ENCODE results near the gene ECHS1. TPM values are rescaled to one million over a fixed set of nuclear protein-coding genes. Genes with fewer than 3 reads are reported as not detected.

Gene ECHS1
- total and polyA plus RNA-seq, 2 donors (not counting 1 experiment from before 2014, with no cell fraction given), result 19.3 to 29.5 TPM

- H3K9me3 ChIP-seq (ENCODE audit: control extremely low read depth in 1 of 3, control insufficient read depth in 2 of 3, insufficient read depth in 1 of 3, low read length in 2 of 3), result peaks cover 0 to 3% (median 0%) of the 10 kb centered on the region in 3 donors
- peaks cover 47% of the 10 kb centered on the region for H3K79me2 ChIP-seq (ENCODE audit: control insufficient read depth, insufficient read depth, low read length)
- H3K4me3 ChIP-seq (ENCODE audit: control extremely low read depth in 1 of 5, extremely low read depth in 1 of 5, insufficient read depth in 1 of 5, low read depth in 2 of 5, low read length in 4 of 5), result peak overlapping the region in 4 of 5 experiments; percentile 51 to 72 (median 66)
- intact Hi-C loops (cut with micrococcal nuclease), result loop anchor here (1.0 kb wide), 2 partner anchors 9 to 14 kb away; partner anchors contain the start of gene MTG1
- ChIA-PET CTCF (no interaction called here), POLR2A (interaction anchor here (0.5 to 1.5 kb wide), 3 partner anchors 9 to 236 kb away, joined by 3 to 7 read pairs (median 5); no protein-coding TSS in a partner anchor)
- peak overlapping the region; percentile 79 for H2AFZ ChIP-seq (ENCODE audit: insufficient read depth, low read depth, low read length, poor library complexity, severe bottlenecking)
- H3K4me2 ChIP-seq (replicated peaks; ENCODE audit: low read depth, low read length, poor library complexity, severe bottlenecking), result peak overlapping the region; percentile 95
- Mint-ChIP-seq H3K9me3 (ENCODE audit: insufficient read depth) (no peaks in the 10 kb centered on the region), H3K27ac (peak overlapping the region; percentile 83), H3K4me3 (peak overlapping the region; percentile 85), H3K27me3 (no peaks in the 10 kb centered on the region), H3K4me1 (peaks cover 38% of the 10 kb centered on the region)
- TF ChIP-seq CTCF (IDR thresholded peaks at IDR 0.05), result no peak
- no peak for TF ChIP-seq EZH2 (IDR thresholded peaks at IDR 0.05; ENCODE audit: borderline replicate concordance, insufficient read depth, low read depth, low read length, poor library complexity, severe bottlenecking)
- H4K20me1 ChIP-seq (ENCODE audit: control insufficient read depth, insufficient read depth, low read length, poor library complexity, severe bottlenecking), result peaks cover 33% of the 10 kb centered on the region
- peaks cover 29 to 35% of the 10 kb centered on the region in 2 donors for H3K4me1 ChIP-seq (ENCODE audit: control insufficient read depth in 2 of 2, insufficient read depth in 2 of 2, low read length in 2 of 2)
- H3K27me3 ChIP-seq (replicated peaks in 1 of 4; ENCODE audit: control extremely low read depth in 1 of 4, control insufficient read depth in 3 of 4, insufficient read depth in 4 of 4, low read length in 3 of 4), result no peaks in the 10 kb centered on the region
- peaks cover 0 to 32% of the 10 kb centered on the region in 2 experiments for H3K36me3 ChIP-seq (replicated peaks in 1 of 2; ENCODE audit: control extremely low read depth in 1 of 2, control insufficient read depth in 1 of 2, extremely low read depth in 1 of 2, insufficient read depth in 2 of 2, low read length in 1 of 2)
- H3K9ac ChIP-seq (ENCODE audit: low read length), result peak overlapping the region; percentile 82
- WGBS (ENCODE audit: insufficient coverage), result 88% methylated on average over 31 of the region's 36 CpGs
- ATAC-seq (ENCODE audit: low read depth), result no peak
- H3K27ac ChIP-seq (ENCODE audit: low read length in 2 of 2), result peak overlapping the region in 1 of 2 donors; percentile 71
- no peak for DNase-seq
Observed at GRCh38 chr10:133379801-133380666, 6.9 kb upstream of the ECHS1 start.

Measured in B cell (primary cell).